ENCODE measurements around the gene LCE4A.
"Not testable (repeated sequence)": the region's sequence is repeated elsewhere in the genome, so short reads cannot be mapped to it uniquely, and the experiment has no call there.

DNA sequence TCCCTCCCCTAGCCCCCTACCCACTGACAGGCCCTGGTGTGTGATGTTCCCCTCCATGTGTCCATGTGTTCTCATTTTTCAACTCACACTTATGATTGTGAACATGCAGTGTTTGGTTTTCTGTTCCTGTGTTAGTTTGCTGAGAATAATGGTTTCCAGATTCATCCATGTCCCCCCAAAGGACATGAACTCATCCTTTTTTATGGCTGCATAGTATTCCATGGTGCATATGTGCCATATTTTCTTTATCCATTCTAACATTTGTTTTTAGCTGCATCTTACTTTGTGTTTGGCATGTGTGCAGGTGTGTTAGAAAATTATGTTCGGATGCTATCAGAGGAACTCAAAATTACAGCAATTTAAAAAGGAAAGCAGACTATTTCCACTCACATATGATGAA, 41.8 kb upstream of the LCE4A start:
- TF ChIP-seq, protein P1, sequence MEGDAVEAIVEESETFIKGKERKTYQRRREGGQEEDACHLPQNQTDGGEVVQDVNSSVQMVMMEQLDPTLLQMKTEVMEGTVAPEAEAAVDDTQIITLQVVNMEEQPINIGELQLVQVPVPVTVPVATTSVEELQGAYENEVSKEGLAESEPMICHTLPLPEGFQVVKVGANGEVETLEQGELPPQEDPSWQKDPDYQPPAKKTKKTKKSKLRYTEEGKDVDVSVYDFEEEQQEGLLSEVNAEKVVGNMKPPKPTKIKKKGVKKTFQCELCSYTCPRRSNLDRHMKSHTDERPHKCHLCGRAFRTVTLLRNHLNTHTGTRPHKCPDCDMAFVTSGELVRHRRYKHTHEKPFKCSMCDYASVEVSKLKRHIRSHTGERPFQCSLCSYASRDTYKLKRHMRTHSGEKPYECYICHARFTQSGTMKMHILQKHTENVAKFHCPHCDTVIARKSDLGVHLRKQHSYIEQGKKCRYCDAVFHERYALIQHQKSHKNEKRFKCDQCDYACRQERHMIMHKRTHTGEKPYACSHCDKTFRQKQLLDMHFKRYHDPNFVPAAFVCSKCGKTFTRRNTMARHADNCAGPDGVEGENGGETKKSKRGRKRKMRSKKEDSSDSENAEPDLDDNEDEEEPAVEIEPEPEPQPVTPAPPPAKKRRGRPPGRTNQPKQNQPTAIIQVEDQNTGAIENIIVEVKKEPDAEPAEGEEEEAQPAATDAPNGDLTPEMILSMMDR (IDR thresholded peaks at IDR 0.05) = not testable (repeated sequence)
- not testable (repeated sequence) for TF ChIP-seq POLR2A (IDR thresholded peaks at IDR 0.05)

Measured in Peyer's patch (tissue), 4 donors.